HepG2 (cell line): ENCODE measurements around the gene PTPRD. TPM values are rescaled to one million over a fixed set of nuclear protein-coding genes. Genes with fewer than 3 reads are reported as not detected.

Experiments
- ASH2L ChIP-seq: fragments of 300-600, 200-600 bp; sonication (generic); IDR thresholded peaks from 2 replicates; pipeline ENCODE4 v1.7.0; 2017; ENCODE audit warnings: low read depth, mild to moderate bottlenecking, moderate library complexity, mixed read lengths, low read length; ENCODE audit not compliant: insufficient read length
- ATM ChIP-seq: fragments of 450-650 bp; IDR thresholded peaks from 2 replicates; pipeline ENCODE4 v1.7.1; 2017; ENCODE audit warnings: mild to moderate bottlenecking, borderline replicate concordance
- KAT8 ChIP-seq: IDR thresholded peaks from 2 replicates; pipeline ENCODE4 v1.6.1; 2016; ENCODE audit warnings: missing genetic modification reagents, missing compliant biosample characterization
- KLF12 ChIP-seq: sonication (generic); formaldehyde crosslinking; IDR thresholded peaks from 2 replicates; pipeline ENCODE4 v1.4.0; 2020; ENCODE audit warnings: missing genetic modification reagents, borderline replicate concordance
- PAXIP1 ChIP-seq: sonication (generic); formaldehyde crosslinking; conservative IDR thresholded peaks from 2 replicates; pipeline ENCODE4 v1.4.0; 2020; ENCODE audit warnings: mild to moderate bottlenecking, missing genetic modification reagents, moderate library complexity
- PRDM4 ChIP-seq: sonication (generic); formaldehyde crosslinking; IDR thresholded peaks from 2 replicates; pipeline ENCODE4 v1.9.0; 2021; ENCODE audit warnings: missing genetic modification reagents, borderline replicate concordance
- RAD21 ChIP-seq: fragments of 450-650 bp; formaldehyde crosslinking; IDR thresholded peaks from 2 replicates; pipeline ENCODE4 v1.5.0; 2020; ENCODE audit warnings: mild to moderate bottlenecking
- SOX13 ChIP-seq, 3 experiments: fragments of 450-650 bp in 1 of 3; sonication (generic) in 1 of 3; formaldehyde crosslinking in 1 of 3; IDR thresholded peaks in 2 of 3; conservative IDR thresholded peaks in 1 of 3; 2 replicates each; pipeline versions ENCODE4 v1.5.0 to v1.6.1; 2016 to 2020; ENCODE audit warnings: antibody characterized with exemption in 1 of 3, mild to moderate bottlenecking in 1 of 3, missing compliant biosample characterization in 1 of 3, missing genetic modification reagents in 1 of 3, moderate library complexity in 1 of 3
- WIZ ChIP-seq: sonication (generic); formaldehyde crosslinking; IDR thresholded peaks from 2 replicates; pipeline ENCODE4 v1.5.1; 2020; ENCODE audit warnings: mild to moderate bottlenecking, missing genetic modification reagents
- ZNF282 ChIP-seq: fragments of 450-650 bp; IDR thresholded peaks from 2 replicates; pipeline ENCODE4 v1.6.1; 2018; ENCODE audit not compliant: partially characterized antibody
- ZSCAN5A ChIP-seq: sonication (generic); formaldehyde crosslinking; IDR thresholded peaks from 2 replicates; pipeline ENCODE4 v1.8.0; 2022; ENCODE audit warnings: mild to moderate bottlenecking, missing genetic modification reagents, borderline replicate concordance
- polyA plus RNA-seq, 8 experiments: library from polyadenylated mRNA; depleted of rRNA in 3 of 8; stranded (reverse) in 7 of 8; unstranded in 1 of 8; fragments of >200 nt; fragmentation: Illumina TruSeq in 4 of 8; extraction: Trizol in 4 of 8; gene quantifications; 2 replicates each; pipeline versions ENCODE4 v1.2.1 to v1.2.3, GENCODE V29; 2011 to 2016; ENCODE audit warnings: low read depth in 4 of 8, missing spikeins in 1 of 8, mixed read lengths in 1 of 8; ENCODE audit not compliant: insufficient read depth in 1 of 8
- total RNA-seq, 5 experiments: library from RNA; depleted of rRNA; stranded (reverse); fragments of >200 nt; fragmentation: Illumina TruSeq; extraction: Trizol; gene quantifications; 2 replicates each; pipeline ENCODE4 v1.2.3, GENCODE V29; 2016; ENCODE audit warnings: low read depth in 1 of 5

The PTPRD gene
- total and polyA plus RNA-seq, 2 of the 13 experiments (the other 11 are each of a cell fraction or from before 2014, with no cell fraction given), result 0.05 TPM; not detected in 1

- no peak for TF ChIP-seq PRDM4 (CRISPR knock-in tag)
- TF ChIP-seq ZSCAN5A (CRISPR knock-in tag), result no peak
- no peak for TF ChIP-seq KAT8 (CRISPR knock-in tag)
- no peak for TF ChIP-seq ZNF282
- no peak for TF ChIP-seq KLF12 (CRISPR knock-in tag)
- no peak for TF ChIP-seq PAXIP1 (CRISPR knock-in tag)
- TF ChIP-seq WIZ (CRISPR knock-in tag), result no peak
- TF ChIP-seq ATM, result no peak
- TF ChIP-seq RAD21 (CRISPR knock-in tag), result no peak
- TF ChIP-seq ASH2L, result no peak
- TF ChIP-seq SOX13 (IDR thresholded peaks at IDR 0.05), result no peak
- no peak for TF ChIP-seq SOX13 (CRISPR knock-in tag; conservative IDR thresholded peaks at IDR 0.05 in 1 of 2, IDR thresholded peaks at IDR 0.05 in 1 of 2)
Observed at GRCh38 chr9:8943392-8943791, 1669.4 kb downstream of the PTPRD start (continued).
